Caki2 (cell line): ENCODE data around the gene SAMMSON. TPM values are rescaled to one million over a fixed set of nuclear protein-coding genes. Genes with fewer than 3 reads are reported as not detected.
A peak's percentile ranks its signal among the peaks of the same experiment; 100 is the strongest.

ENCODE experiments used
- DNase-seq: peaks from one replicate; pipeline ENCODE4 v3.0.0-alpha.2; 2015; ENCODE audit warnings: low read depth
- in situ Hi-C: cut with HindIII; loops from 2 replicates; pipeline ENCODE4 v1.10.0; 2016; ENCODE audit warnings: low sequenced_read_pairs, low pct_unique_long_range_greater_than_20kb, mixed read lengths
- total RNA-seq: library from RNA; depleted of rRNA; stranded (reverse); fragments of >200 nt; shearing (Covaris generic); gene quantifications from 2 replicates; pipeline ENCODE4 v1.2.3, GENCODE V29; 2014; ENCODE audit warnings: low replicate concordance

The SAMMSON gene
- total RNA-seq, 1 experiment from 2014 or later, result 0.10 TPM

DNA sequence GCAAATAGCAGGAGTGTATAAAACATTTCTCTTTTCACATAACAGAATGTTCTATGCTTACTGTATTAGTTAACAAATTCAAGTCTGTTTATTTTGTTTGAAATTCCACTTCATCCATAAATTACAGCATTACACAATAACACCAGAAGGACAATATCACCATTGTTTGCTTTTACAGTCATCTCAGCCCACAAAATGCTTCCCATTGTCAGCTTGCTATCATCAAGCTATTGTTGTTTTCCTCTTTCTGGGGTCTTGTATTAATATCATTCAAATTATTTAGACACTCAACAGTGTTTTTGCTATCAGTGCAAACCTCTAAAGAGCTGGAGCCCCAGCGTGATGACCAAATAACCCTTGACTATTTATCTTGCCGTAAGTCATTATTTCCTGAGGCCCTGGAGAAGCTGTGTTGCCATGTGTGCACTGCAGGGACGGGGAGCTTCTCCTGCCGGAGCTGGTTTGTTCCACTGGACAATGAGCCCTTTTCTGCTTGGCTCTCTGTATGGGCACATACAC lies 1.1 kb downstream of the SAMMSON start:
- DNase-seq, result no peak
- in situ Hi-C loops, result no loop called here

DNA sequence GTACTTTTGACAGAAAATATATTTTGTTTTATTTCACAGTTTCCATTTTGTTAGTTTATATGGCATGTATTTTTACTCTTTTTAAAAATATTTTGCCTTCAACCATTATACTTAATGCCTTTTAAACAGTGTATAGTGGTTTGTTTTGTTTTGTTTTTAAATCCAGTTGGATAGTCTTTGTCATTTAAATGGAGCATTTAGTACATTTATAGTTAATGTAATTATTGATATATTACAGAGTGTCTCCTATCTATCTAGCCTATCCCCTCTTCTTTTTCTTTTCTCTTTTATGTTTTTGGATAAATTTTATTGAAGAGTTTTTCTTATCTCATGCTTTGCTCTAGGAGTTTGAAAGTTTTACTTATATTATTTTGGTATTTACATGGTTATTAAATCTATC lies 3.6 kb downstream of the SAMMSON start:
- no peak for DNase-seq

DNA sequence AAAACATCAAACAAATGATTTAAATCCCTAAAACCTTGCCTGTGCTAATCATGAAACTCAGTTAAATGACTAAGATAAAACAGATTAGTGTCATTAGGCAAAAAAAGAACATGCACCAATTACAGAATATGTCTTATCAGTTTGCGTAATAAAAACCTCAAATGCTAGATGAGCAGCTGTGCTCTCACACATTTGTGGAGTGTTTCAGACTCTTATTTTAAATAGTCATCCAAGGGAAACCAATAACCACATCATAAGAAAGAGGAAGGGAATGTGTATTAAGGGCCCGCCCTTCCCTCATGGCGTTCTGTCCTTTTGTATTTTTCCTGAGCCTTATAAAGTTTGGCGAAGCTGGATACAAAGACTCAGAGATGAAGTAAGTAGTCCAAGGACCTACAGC lies 6.6 kb downstream of the SAMMSON start:
- in situ Hi-C loops, result no loop called here
- no peak for DNase-seq

More for the DNA sequence above, 3.6 kb downstream of the SAMMSON start:
- in situ Hi-C loops, result no loop called here

DNA sequence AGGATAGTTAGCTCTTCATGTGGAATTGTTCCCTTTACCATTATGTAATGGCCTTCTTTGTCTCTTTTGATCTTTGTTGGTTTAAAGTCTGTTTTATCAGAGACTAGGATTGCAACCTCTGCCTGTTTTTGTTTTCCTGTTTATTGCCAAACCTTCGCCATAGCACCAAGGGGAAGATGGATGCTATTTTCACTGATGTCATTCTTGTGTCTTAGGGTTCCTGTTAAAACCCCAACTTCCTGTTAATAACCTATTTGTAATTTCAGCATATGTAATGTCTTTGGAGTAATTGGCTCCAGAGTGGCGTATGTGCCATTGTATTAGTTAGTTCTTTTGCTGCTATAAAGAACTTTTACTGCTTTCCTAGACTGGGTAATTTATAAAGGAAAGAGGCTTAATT lies 10.8 kb downstream of the SAMMSON start:
- in situ Hi-C loops, result no loop called here
- no peak for DNase-seq

DNA sequence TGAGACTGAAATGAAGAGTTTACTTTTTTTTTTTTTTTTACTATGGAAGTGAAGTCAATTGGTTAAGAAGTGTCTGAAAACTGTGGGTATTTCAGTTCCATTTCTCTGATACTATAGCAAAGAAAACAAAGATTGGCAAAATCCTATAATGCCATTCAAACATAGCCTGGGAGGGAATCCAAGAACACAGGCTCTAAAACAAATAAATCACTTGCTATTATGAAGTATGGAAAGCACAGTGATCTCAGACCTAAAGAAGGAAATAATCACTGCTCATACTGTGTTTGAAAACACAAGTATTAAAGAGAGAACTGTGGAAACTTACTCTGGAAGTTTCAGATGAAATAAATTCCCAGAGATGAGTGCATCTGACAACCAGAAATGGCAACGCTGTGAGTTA lies 12.0 kb downstream of the SAMMSON start:
- no peak for DNase-seq
- in situ Hi-C loops, result no loop called here

DNA sequence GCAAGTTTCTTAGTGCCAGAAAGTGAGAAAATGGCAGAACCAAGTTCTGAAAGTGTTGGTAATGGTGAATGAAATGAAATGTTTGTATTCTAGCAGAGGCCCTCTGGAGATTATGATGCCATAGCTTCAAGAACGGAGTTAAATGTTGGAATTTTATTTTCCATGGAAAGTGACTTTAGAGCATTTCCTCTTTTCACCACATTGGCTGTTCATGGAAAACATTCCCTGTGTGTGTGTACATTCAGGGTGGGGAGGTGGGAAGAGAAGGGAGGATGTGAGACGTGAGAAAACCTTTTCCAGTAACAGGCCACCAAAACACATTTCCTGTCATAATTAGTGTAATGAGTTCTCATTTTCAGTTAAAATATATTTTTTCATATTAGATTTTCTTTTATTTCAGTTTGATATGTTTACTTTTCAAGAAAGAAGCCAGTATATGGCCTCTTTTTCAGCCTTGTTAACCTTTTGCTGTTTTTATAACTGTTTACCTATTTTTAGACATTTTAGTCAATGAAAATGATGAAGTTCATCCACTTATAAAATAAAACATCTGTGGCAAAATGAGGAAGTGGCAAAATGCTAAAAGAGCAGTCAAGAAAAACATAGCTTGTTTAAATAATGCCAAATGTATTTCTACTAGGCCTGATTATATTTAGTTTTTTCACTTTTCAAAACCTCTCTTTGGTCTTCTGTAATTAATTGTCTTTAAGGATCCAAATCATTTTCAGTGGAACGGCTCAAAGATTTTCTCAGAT lies 21.6 kb downstream of the SAMMSON start:
- DNase-seq, result no peak
- in situ Hi-C loops, result no loop called here

DNA sequence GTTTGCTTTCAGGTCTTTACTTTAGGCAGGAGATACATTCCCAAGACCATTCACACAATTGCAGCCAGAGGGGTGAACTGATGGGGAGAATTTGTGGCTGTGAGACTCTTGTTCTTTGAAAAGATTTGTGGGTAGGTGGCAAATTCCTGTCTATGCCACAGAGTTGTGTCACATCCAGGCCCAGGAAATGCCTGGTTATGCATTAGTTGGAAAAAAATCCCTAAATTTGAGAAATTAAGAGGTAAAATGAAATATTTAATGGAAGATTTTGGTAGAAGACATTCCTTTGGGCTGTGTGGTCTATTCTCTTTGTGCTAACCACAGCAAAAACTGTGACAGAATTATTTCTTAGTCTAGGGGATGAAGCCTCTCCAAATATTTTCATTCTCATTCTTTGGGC lies 28.8 kb downstream of the SAMMSON start:
- in situ Hi-C loops, result no loop called here

DNA sequence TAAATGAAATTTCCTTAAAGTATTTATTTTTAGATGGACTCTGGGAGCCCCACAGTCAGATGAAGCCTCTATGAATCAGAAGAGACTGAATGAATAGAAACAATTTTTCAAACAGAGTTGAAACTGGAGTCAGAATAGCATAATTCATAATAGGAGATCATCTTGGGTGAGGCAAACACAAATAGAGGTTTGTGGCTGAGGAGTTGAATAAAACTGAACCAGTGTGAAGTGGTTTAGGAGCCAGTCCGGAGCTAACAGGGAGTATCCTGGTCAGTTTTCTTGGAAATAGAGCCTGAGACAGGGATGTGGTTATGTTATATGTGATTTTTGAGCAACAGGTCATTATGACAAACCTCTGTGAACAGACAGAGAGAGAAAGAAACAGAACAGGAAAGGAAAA lies 39.2 kb downstream of the SAMMSON start:
- no peak for DNase-seq
- in situ Hi-C loops, result no loop called here

More for the DNA sequence above, 28.8 kb downstream of the SAMMSON start:
- DNase-seq, result no peak

DNA sequence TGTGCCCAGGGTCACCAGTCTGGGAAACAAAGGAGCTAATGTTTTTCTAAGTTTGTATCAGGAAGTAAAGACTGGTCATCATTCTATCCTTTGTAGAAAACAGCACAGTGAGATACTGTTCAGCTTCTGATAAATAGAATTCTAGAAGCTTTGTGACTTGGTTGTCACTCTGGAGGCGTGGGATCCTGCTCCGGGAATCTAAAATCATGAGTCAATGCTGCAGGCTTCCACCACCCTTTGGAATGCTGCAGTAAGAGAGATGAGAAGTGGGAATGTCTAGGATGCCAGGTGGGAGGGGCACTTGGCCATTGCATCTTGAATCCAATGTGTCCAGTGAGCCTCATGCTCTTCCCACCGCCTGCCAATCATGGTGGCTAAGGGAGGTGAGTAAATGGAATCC lies 40.9 kb downstream of the SAMMSON start:
- in situ Hi-C loops, result no loop called here
- DNase-seq, result no peak

DNA sequence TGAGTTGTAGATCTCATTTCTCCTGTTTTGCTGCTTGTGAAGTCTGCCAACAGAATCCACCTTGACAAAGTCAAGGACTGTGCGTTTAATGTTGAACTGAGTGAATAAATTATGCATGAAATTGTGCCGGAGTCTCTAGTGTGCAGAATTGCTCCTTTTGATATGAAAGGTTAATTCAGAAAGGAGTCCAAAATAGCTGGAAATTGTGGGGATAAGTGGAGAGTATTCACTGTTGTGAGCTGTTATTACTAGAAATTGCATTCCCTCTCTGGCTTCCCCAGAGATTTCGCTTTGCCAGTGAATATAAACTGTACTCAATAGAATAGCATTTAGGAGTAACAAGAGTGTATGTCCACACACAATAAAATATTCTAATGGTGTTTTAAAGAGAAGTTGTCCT lies 43.1 kb downstream of the SAMMSON start:
- in situ Hi-C loops, result no loop called here
- DNase-seq, result no peak

DNA sequence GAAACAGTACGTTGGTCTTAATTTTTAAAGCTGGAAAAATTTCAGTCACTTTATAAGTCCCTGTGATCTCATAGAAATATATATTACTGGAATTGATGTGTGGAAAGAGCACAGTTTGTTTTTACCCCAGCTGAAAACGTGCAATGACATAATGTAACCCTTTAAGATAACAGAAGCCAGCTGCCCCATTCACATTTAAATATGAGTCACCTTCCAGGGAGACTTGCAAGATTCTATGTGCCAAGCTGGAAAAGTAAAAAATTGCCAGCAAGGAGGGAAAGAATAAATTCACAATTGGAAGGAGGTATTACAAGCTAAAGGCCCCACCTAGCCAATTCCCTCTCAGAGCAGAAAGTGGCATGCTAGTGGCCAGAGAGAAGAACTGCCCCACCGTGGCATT lies 50.2 kb downstream of the SAMMSON start:
- DNase-seq, result peak; percentile 14
- in situ Hi-C loops, result no loop called here

DNA sequence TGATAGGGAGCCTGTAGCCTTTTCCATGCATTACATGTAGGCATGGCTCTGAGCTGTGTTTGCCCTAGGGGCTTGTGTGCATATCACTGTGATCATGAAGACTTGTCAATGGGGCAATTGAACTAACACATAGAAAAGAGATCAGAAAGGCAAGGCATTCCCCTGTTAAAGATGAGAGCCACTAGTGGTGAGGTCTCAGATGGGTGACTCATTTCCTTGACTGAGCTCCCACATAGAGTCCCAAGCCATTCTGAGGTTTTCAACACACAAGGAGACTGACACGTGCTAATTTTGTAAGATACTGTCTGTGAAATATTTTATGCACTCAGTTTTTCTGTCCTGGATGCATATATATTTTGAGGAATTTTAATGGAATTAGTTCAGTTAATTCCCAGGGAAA lies 53.8 kb downstream of the SAMMSON start:
- in situ Hi-C loops, result no loop called here
- no peak for DNase-seq

DNA sequence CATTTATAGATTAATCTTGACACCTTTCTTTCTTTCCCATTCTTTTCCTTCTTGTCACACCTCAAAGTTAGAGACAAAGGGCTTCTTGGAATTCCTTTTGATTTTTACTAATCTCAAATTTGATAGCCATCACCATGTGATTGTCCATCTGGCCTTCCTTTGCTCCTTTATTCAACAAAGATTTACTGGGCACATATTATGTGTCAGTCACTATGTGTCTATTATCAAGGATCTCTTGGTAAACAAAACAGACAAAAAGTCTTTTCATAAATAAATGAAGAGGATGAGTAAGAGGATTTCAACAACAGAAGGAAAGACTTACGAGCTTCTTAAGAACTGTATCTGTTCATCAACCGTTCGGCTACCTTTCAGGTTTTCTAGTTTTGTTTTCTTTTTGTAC lies 56.5 kb downstream of the SAMMSON start:
- DNase-seq, result no peak
- in situ Hi-C loops, result no loop called here

DNA sequence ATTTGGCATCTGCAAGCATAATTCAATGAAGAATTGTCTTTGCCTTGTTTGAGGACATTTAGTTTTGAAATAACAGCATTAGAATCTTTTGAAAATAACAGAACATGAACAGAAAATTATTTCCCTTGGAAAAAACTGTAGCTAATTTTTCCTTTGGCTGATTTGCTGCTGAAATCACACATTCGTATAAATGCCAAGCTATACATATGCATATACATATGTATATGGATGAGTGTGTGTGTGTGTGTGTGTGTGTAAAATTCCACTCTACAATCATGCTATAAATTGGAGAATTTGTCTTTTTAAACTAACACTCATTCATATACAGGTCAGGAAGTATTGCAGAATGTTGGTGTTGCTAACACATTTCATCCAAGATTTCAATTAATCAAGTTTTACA lies 57.9 kb downstream of the SAMMSON start:
- in situ Hi-C loops, result no loop called here
- DNase-seq, result no peak

DNA sequence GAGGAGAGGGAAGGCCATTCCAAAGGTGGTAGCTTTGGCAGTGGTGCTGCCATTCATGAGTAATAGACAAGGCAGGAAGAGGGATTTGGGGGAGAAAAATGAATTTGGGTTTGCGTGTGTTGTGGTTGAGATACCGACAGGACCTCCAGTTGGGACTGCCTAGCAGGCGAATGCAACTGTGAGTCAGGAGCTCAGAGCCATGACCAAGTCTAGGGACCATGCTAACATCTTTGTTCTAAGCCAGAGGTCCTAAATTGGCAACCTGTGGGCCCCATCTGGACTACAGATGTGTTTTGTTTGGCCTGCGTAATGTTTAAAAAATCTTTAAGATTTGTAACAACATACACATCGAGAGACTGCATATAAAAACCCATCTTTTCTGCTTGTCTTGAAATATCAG lies 61.6 kb downstream of the SAMMSON start:
- in situ Hi-C loops, result no loop called here
- no peak for DNase-seq

DNA sequence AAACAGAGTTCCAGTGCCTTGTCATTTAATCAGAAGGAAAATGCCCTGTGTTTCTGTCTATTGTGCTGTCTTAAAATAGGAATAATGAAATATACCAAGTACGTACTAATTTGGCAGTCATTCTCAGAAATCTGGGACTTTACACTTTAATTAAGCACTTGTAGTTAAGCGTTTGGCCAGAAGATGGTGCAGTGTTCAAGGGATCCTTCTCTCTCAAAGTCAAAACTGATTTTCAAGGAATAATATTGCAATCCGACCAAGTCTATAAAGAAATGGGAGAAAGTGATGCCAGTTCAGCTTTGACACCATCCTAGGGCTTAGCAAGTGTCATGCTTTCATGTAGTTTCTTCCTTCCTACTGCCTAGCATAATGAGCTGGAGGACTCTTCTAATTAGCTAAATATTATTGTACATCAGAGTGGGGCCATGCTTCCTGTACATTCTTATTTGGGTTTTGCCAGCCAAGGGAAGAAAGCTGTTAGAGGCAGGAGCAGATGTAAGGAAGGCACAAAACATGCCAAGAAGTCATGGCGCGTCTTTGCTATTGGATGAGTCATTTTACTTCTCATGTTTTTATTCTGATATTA lies 64.8 kb downstream of the SAMMSON start:
- no peak for DNase-seq
- in situ Hi-C loops, result no loop called here

DNA sequence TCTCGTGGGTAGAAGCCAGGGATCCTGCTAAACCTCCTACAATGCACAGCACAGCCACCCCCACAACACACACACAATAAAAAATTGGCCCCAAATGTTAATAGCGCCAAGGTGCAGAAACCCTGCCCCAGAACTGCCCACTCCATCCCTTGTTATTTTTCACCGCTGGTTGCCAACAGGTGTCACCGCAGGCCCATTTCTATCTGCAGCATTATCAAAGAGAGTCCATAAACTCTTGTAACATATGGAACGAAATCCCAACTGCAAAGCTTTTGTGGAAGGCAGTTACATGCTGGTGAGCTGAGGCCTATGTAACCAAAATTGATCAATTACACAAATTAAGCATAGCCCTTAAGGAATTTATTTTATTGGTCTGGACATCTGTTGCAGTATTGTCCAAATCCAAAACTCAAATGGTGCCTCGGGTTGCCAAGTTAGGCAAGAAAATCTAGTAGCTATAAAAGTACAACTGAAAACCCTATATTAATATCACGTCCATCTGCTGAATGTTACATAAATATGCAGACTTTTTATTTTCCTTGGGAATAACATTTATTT lies 66.2 kb downstream of the SAMMSON start:
- in situ Hi-C loops, result no loop called here

DNA sequence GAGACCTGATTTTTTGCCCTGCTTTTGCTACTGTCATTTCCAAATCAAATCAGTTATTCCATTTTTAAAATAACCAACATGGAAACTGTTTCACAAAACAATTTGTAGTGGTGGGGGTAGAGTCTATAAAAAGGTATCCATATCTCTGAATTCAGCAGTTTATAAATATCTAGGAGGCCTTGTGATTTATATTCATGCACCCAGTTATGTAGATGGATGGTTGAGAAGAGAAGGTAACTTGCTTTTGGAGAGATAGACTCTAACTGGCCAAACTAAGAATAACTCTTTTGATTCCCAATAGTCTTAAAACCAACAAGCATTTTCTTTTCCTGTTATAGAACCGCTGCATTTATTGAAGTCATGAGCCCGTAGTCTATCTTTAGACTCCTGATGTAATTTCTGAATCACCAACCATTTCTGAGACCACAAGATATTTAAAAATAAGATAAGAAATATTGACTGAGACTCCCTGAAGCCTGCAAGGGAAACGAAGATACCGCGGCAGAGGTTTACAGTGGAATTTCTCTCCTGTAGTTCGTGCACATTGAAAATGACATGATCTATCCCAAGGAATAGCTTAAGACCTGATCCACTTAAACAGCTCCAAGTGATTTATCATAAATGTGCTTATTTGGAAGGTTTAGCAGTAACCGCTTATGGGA lies 68.5 kb downstream of the SAMMSON start:
- DNase-seq, result no peak

More for the DNA sequence above, 66.2 kb downstream of the SAMMSON start:
- no peak for DNase-seq

DNA sequence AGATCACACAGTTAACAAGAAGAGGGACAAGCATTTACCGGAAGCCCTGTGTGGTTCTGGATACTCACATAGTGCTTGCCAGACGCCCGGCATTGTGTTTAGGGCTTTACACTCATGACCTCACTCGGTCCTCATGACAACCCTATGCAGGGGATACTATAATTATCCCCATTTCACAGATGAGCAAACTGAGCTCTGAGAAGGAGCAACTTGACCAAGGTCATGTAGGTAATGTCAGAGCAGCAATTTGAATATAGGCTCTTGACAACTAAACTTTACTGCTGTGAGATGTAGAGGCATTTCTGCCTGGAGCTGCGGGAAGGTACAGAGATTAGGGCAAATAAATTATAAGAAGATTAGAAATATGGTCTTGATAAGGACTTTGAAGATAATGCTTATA lies 70.0 kb downstream of the SAMMSON start:
- in situ Hi-C loops, result no loop called here
- DNase-seq, result no peak

More for the DNA sequence above, 68.5 kb downstream of the SAMMSON start:
- in situ Hi-C loops, result no loop called here
